LNCaP clone FGC (cell line): ENCODE results near the gene METTL25.

Experiments used
- DNase-seq: peaks from one replicate; pipeline ENCODE4 v3.0.0-alpha.2; 2011; ENCODE audit warnings: low read depth
- H3K4me3 ChIP-seq: 2 replicates; pipeline ENCODE4 v1.5.1; 2011; ENCODE audit warnings: mild to moderate bottlenecking, low read depth, low read length, control low read depth
- CTCF ChIP-seq: IDR thresholded peaks from 2 replicates; pipeline ENCODE4 v1.5.1; 2012; ENCODE audit warnings: mild to moderate bottlenecking; ENCODE audit not compliant: control insufficient read depth, insufficient read depth; ENCODE audit errors: extremely low read depth

The METTL25 gene

GRCh38 chr12:82436354-82436753, 78.0 kb downstream of the METTL25 start:
- DNase-seq, result no peak
- H3K4me3 ChIP-seq, result no peak overlapping the region
- TF ChIP-seq CTCF, result no peak

- DNase-seq, result no peak
- TF ChIP-seq CTCF, result no peak
- H3K4me3 ChIP-seq, result no peak overlapping the region
Observed at GRCh38 chr12:82437744-82438143, 79.4 kb downstream of the METTL25 start.

- DNase-seq, result no peak
- no peak overlapping the region for H3K4me3 ChIP-seq
- TF ChIP-seq CTCF, result no peak
Observed at GRCh38 chr12:82438356-82438755, 80.0 kb downstream of the METTL25 start.

- H3K4me3 ChIP-seq, result no peak overlapping the region
- DNase-seq, result no peak
- TF ChIP-seq CTCF, result no peak
Observed at GRCh38 chr12:82440885-82441284, 82.6 kb downstream of the METTL25 start.

- no peak for TF ChIP-seq CTCF
- no peak overlapping the region for H3K4me3 ChIP-seq
- DNase-seq, result no peak
Observed at GRCh38 chr12:82448911-82449578, 90.7 kb downstream of the METTL25 start.

- no peak for TF ChIP-seq CTCF
- no peak overlapping the region for H3K4me3 ChIP-seq
- DNase-seq, result no peak
Observed at GRCh38 chr12:82456633-82457032, 98.3 kb downstream of the METTL25 start.

GRCh38 chr12:82458101-82458500, 99.8 kb downstream of the METTL25 start:
- no peak for TF ChIP-seq CTCF
- DNase-seq, result peak; percentile 91
- no peak overlapping the region for H3K4me3 ChIP-seq
